Middle frontal gyrus (tissue), 1 donor: Measurements from ENCODE around the gene PI4KA.
"Not testable (repeated sequence)": the region's sequence is repeated elsewhere in the genome, so short reads cannot be mapped to it uniquely, and the experiment has no call there.

Source experiments
- DNase-seq: peaks from one replicate; pipeline ENCODE4 v3.0.0-alpha.2; 2015; ENCODE audit warnings: low spot score; ENCODE audit errors: extremely low spot score

The PI4KA gene

DNA sequence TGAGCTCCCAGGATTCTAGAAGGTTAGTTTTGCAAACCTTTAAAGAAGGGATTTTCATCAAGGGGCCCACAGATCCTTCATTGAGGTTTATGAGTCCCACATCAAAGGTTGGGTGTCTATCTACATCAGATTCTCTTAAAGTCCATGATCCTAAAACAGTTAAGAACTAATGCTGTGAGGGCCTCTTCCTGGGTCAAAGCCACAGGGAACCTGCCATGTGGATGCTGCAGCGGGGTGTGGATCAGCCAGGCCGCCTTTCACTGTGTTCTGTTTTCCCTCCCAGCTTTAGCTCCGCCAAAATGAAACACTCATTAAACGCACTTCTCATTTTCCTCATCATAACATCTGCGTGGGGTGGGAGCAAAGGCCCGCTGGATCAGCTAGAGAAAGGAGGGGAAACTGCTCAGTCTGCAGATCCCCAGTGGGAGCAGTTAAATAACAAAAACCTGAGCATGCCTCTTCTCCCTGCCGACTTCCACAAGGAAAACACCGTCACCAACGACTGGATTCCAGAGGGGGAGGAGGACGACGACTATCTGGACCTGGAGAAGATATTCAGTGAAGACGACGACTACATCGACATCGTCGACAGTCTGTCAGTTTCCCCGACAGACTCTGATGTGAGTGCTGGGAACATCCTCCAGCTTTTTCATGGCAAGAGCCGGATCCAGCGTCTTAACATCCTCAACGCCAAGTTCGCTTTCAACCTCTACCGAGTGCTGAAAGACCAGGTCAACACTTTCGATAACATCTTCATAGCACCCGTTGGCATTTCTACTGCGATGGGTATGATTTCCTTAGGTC, 79.4 kb downstream of the PI4KA start:
- no peak for DNase-seq

DNA sequence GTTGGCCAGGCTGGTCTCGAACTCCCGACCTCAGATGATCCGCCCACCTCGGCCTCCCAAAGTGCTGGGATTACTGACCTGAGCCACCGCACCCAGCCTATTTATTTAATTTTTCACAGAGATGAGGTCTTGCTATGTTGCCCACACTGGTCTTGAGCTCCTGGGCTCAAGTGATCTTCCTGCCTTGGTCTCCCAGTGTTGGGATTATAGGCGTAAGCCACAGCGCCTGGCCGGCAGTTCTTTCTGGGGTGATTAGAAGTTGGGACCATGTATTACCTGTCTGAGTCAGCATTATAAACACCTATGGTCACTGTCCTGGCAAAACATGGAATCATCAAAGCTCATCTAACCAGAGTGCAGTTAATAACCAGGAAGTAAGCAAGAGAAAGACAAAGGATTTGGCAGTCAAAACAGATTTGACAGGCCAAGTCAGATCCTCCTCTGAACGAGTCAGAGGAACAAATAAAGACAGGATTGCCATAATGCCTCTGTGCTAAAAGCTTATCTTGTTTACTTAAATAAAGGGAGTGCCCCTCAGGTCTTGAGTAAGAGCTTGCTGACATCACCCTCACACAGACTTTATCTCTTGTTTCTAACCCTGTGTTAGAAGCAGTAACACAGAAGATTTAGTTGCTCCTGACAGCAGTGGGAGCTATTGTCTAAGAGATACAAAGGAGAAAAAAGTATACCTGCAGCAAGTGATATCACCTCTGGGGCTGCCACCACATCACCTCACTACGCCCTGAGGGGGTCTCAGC, 81.0 kb downstream of the PI4KA start:
- no peak for DNase-seq

DNA sequence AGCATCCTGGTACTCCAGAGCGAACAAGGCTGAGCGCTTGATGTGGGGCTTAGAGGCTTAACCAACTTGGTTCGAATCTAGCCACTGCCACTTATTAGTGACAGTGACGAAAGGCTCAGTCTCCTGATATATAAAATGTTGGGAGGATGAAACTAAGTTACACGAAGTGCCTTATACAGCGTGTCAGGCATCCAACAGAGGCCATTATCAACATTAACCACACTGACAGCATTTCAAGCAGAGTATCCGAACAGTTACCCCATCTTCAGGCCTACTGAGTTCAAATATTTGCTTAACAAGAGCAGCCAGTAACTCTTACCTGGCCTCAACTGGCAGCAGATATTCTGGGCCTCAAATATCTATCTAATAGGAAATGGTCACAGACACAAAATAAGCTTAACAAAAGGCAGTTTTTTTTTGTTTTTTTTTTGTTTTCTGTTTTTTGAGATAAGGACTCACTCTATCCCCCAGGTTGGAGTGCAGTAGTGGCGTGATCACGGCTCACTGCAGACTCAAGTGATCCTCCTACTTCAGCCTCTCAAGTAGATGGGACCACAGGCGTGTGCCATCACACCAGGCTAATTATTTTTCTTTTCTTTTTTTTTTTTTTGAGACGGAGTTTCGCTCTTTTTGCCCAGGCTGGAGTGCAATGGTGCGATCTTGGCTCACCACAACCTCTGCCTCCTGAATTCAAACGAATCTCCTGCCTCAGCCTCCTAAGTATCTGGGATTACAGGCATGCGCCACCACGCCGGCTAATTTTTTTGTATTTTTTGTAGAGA, 81.8 kb downstream of the PI4KA start:
- DNase-seq = no peak

DNA sequence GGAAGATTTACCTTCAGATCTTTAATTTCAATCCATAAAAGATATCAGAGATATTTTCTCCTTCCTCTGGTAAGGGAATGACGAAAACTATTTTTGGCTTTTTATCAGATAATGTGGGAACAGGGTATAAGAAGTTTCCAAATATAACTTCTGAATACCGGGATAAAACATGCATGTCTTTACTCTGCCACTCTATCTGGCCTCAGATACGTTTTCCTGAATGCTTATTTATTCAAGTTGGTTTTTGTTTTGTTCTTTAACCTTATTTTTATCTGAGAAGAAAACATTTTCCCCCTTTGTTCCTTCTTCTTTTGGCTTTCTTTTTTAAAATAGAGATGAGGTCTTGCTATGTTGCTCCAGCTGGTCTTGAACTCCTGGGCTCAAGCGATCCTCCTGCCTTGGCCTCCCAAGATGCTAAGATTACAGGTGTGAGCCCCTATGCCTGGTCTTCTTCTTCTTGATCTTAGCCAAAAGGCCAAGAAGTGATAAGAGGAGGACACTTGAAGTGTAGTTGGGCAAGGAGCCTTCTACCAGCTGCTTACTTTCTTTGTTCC, 83.2 kb downstream of the PI4KA start:
- no peak for DNase-seq

DNA sequence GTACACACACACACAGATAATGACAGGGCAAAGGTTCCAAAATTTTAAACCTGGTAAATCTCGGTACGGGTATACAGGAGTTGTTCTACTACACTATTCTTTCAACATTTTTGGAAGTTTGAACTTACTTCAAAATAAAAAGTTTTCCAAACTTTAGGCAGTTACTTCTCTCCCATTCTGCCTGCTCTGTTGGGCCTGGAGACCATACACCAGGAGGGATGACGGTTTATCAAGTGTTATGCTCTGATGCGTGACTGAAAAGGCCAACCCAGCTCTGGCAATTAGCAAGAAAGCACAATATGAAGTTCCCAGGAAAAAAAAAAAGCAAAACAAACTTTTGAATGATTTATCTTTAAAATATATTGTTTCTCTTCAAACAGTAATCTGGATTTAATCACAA, 83.7 kb downstream of the PI4KA start:
- DNase-seq = no peak

DNA sequence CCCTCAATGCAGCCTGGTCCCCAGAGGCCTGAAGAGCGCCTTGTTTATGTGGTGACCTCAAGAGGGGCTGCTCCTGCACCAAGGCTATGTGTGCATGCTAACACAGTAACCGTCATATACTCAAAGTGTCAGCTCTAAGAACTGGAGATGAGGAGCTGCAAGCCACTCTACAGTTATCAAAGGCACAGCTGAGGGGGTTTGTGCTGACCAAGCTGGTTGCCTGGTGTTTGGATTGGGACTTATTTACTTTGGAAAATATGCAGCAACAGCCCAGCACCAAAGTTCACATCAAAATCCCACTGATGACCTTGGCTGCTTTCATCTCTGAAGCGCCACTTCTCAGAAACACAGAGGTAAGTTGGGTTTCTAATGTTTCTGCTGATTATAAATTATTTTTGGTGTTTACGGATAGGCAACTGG, 84.8 kb downstream of the PI4KA start, which contains the start of gene SERPIND1:
TSS of gene SERPIND1 (plus strand) at position 321 of the 420 bp plus-strand sequence. CDS start 5,200 bp downstream, outside the sequence.
- DNase-seq = no peak

DNA sequence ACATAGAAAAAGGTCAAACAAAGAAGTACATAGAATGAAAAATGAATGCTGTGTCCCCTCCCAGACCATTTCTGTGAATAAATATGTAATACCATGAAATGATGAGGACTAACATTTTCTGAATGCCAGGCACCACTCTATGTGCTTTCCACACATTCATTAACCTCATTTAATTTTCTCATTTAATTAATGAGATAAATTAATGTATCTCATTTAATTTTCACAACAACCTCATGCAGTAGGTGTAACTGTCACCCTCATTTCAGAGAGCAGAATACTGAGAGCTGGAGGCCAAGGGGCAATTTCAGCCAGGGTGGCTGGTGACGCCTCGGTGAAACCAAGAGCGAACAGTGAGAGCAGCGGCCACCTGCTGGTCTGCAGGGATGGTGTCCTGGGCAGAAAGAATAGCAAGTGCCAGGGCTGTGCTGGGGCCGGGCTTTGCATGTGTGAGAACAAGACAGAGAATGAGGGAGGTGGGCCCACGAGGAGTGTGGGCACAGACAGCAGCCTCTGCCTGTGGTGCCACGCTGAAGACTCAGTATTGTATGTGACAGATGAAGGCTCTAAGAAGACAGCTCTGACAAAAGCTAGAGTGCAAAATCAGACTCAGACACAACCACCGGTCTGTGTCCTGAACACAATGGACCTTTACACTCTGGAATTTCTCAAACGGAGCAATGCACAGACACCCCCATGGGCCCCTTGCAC, 86.5 kb downstream of the PI4KA start:
- DNase-seq = no peak

DNA sequence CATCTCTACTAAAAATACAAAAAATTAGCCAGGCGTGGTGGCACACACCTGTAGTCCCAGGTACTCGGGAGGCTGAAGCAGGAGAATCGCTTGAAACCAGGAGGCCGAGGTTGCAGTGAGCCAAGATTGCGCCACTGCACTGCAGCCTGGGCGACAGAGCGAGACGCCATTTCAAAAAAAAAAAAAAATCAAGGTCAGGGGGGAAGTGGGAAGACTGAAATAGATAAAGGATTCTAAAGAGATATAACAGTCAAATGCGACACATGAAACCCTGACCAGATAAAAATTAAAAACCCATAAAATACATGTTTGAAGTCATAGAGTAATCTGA, 89.2 kb downstream of the PI4KA start:
- not testable (repeated sequence) for DNase-seq

DNA sequence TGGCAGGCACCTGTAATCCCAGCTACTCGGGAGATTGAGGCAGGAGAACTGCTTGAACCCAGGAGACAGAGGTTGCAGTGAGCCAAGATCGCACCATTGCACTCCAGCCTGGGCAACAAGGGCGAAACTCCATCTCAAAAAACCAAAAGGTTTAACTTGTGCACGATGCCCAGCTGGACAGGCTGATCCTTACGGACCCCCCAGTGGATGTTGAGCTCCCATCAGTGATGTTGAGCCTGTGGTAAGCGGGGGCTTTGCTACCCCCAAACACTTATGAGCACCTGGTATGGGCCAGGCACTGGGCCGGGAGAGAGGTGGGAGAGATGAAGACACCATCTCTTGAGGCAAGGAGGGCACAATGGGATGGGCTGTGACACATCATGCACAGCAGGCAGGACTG, 92.1 kb downstream of the PI4KA start:
- no peak for DNase-seq

DNA sequence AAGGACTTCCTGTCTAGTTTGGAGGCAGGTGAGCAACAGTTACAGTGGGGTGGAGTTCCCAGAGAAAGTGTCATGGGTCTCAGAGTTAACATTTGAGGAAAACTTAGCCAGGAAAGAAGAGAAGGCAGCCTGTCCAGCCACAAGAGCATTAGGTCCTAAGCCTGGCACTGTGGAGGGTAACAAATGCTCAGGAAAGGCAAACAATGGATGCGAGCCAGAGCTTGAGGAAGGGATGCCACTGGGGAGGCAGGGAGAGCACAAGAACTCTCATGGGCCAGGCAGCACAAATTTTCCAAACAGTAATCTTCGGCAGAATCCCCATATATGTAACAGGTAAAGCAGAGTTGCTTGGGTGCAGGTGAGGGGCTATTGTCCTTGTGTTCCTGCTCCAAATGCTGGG, 92.7 kb downstream of the PI4KA start:
- DNase-seq = no peak

DNA sequence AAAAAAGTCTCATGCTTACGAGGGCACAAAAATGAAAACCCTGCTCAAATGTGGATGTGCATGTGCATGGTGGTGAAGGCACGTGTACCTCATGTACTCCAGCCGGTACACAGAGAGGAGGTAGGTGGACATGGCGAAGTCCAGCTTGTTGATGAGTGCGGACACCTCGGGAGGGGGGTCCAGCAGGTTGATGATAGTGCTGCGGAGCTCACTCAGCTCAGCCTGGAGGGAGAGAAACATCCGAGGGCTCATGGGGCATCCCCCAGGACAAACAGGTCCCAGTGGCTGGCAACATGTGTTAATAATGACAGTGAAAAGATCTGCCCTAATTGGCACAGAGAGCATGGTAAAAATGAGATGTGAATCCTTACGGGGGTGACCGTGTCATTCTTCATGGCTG, 93.9 kb downstream of the PI4KA start:
- DNase-seq = no peak

DNA sequence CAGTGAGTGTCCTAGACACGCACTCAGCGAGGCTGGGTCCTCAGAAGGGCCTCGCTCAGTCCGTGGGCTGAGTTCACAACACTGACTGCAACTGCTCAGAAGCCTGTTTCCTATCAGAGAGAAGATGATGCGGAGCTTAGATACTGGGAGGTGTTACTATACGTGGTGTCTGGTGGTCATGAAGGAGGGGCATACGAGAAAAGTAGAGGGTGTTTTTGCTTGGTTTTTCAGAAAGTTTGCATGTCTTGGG, 94.2 kb downstream of the PI4KA start:
- no peak for DNase-seq

DNA sequence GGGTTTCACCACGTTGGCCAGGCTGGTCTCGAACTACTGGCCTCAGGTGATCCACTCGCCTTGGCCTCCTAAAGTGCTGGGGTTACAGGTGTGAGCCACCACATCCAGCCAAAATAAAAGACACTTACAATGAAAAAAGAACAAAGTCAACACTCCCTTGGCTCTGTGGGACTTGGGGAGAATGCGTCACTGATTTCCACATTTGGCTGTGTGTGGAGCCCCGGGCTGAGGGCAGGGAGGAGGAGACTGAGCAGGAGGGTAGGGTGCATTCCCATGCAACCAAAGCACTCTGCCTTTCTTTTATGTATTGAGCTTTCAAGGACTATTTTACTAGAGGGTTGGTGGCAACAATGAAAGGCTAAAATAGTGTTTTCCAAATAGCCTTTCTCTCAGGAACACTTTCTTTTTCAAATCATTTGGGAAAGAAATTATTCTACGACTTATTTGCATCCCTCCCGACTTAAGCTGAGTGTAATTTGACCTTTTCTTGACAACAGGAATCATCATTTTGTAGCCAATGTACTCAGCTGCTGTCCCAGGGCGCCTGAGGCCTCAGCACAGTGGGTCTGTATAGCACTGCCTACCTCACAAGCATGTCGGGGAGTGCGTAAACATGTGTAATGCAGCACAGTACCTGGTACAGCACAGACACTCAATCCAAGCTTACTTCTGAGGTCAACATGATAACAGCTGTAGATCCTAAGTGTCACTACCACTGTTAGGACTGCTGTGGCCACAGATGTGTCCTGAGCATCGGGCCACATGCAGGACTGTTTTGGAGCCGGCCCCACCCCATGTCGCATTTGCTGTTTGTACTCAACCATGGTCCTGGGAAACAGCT, 94.8 kb downstream of the PI4KA start:
- DNase-seq = no peak

DNA sequence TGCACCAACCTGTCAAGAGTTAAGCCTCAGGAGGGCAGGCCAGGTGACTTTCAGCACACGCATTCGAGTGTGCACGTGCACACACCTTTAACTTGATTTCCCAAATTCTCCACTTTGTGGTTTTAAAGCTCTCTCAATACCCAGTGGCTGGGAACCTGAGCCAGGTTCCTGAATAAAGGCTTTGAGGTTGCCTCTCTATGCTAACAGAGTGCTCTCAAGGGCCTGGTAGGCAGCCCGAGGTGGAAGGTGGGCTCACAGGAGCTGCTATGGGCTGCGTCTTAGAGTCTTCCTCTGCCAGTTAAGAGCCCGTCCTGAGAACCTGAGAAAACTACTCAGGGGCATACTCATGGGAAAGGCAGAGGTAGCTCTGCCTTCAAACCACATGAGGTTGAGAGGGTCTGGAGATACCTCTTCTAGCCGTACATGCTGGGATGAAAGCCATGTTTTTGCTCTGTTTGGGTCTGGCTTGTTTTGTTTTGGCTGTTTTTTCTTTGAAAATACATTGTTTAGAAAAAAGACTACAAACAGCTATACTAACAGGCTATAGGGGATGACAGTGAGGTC, 96.3 kb downstream of the PI4KA start:
- no peak for DNase-seq

DNA sequence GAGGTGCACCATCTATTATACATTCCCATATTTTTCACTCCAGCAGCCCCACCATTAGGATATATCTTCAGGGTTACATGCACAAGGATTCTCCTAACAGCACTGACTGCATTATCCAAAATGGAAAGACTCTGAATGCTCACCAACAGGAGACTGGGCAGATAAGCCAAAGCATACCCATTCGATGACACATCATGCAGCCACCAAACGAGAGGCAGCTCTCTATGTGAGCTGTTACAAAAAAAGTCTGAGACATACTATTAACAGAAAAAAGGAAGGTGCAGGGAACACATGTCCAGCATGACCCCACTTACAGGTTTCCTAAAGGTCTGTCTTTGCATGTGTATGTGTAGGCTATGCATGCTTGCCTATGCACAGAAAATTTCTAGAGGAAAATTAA, 97.1 kb downstream of the PI4KA start:
- no peak for DNase-seq

DNA sequence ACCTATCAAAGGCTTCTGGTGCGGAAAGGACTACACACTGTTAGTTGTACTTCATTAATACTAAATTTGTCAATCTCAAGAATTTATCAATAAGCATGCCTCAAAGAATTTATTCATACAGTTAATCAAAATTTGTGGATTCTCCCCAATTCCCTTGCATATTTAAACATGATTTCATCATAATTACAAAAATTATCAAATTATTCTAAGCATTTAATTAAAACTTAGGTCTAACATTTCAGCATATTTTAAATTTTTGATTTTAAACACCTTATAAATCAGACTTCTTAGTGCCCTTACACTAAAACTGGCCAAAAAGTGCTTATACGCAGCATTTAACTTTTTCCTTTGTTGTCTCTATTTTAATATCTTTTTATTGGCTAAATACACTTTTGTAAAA, 98.5 kb downstream of the PI4KA start:
- no peak for DNase-seq

DNA sequence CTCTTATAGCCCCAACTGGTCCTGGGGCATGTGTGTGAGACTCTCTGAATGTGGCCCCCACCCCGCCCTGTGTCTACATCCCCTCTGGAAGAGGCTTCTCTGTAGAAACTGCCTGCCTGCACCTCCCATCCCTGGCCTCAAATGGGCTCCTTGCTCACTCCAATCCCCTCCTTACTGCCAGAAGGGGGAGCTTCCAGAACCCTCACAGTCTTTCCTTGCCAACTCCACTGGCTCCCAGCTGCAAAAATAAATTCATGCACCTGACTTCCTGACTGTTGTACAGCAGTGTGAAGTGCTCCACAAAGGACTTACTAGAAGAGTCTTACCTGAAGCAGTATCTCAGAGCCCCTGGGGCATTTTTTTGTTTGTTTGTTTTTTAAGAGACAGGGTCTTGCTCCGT, 99.9 kb downstream of the PI4KA start:
- no peak for DNase-seq

DNA sequence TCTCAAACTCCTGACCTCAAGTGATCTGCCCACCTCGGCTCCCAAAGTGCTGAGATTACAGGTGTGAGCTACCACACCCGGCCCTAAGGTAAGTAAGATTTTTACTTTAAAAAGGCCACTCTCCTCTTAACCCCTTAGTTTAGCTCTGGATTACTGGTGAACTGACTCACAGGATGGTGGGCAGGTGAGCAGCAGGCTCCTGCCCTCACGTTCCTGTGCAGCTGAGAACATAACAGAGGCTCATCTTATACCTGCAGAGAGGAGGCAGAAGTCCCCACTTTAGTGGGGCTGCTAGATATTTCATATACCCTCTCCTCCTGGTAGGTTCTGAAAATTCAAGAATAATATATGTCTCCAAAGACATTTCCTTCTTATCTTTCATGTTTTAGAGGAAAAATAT, 101.8 kb downstream of the PI4KA start:
- no peak for DNase-seq

DNA sequence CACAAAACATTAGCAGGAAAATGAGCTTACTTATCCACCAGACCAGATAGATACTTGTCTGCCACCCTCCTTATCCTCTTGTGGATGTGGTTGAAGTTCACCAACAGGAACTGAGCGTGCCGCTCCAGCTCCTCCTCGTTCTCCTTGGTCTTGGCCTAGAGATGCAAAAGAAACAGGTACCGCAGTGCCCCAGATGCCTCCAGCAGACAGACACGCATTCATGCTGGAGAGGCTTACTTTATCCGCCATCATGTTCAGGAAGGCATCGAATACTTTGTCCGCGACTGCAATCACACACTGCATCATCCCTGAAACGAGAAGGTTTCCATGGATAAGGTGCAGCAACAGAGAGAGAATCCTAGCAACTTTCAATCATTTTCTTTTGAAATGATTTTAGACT, 105.7 kb downstream of the PI4KA start:
- DNase-seq = no peak

DNA sequence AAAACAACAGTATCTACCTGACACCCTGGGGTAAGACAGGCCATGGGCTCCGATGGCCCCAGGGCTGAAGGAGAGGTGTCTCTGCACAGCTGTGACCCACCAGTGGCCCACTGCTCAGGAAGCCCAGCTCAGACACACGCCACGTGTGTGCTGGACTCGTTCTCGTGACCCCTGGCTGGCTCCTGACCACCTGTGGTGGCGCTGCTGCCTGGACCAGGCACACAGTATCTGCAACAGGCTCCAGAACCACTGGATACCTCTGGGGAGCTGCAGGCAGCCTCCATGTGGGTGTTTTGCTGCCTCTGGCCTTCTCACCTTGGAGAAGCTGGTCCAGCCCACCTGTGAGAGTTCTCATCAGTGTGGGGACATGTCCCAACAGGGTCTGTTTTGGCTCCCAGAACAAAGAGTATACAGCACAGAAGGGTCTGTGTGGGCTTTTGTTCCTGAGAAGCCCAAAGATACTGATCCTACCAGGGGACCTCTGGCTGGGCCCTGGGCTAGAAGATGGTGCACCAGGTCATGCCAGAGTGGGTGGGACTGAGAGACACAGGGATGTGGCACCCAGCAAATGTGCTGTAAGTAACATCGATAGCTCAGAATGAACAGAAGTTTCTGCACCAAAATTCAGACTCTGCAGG, 106.4 kb downstream of the PI4KA start:
- no peak for DNase-seq
